ENCODE data around the gene ZNF668. TPM values are rescaled to one million over a fixed set of nuclear protein-coding genes. Genes with fewer than 3 reads are reported as not detected.
"Not testable (repeated sequence)": the region's sequence is repeated elsewhere in the genome, so short reads cannot be mapped to it uniquely, and the experiment has no call there.

The ZNF668 gene
- total RNA-seq, 1 experiment from 2014 or later: 96.0 TPM

DNA sequence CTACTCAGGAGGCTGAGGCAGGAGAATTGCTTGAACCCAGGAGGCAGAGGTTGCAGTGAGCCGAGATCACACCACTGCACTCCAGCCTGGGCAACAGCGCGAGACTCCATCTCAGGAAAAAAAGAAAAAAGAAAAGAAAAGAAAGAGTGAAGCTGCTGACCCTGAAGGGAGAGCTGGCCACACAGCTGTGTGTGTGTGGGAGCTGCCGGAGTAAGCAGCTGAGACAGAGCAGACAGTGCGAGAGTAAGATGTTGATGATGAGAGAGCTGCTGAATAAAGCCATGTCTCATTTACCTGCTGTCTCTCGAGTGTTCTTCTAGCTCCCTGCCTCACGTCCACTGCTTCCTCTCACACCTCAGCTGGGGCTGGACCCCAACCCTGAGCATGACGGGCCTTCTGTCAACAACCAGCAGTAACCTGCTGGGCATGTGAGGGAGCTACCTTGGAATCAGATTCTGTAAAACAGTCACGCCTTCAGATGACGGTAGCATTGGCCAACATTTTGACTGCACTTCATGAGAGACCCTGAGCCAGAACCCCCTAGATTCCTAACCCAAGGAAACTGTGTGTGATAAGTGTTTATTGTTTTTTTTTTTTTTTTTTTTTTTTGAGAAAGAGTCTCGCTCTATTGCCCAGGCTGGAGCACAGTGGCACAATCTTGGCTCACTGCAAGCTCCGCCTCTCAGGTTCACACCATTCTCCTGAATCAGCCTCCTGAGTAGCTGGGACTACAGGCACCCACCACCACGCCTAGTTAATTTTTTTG is 27.0 kb upstream of the ZNF668 start:
- DNase-seq (ENCODE audit: low read depth): not testable (repeated sequence)

DNA sequence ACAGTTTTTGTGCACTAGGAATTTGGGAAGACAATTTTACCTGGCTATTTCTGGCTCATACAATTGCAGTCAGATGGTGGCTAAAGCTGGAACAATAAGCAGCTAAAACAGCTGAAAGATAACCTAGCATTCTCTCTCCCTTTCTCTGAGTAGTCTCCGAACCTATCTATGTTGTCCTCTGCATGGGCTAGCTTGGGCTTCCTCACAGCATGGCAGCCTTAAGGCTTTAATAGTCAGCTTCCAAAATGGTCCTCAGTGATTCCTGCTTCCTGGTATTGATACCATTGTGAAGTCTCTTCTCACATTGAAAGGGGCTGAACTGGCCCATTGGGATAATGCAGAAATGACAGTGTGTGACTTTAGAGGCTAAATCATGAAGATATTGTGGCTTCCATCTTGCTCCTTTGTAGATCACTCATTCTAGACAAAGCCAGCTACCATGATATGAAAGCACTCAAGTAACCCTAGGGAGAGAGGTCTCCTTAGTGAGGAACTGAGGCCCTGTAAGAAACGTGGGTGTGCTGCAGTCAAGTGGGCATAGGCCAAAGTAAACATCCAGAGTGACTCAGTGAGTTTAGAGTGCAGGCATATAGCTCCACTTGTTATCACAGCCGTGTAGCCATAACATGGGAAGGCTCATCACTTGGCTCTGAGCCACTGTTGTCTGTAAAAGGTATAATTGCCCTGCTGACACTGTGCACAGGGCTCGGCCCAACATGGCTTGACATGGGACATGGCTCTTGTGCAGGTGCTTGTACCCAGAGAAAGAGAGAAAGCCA is 26.0 kb upstream of the ZNF668 start:
- peak; percentile 61 for DNase-seq (ENCODE audit: low read depth)

DNA sequence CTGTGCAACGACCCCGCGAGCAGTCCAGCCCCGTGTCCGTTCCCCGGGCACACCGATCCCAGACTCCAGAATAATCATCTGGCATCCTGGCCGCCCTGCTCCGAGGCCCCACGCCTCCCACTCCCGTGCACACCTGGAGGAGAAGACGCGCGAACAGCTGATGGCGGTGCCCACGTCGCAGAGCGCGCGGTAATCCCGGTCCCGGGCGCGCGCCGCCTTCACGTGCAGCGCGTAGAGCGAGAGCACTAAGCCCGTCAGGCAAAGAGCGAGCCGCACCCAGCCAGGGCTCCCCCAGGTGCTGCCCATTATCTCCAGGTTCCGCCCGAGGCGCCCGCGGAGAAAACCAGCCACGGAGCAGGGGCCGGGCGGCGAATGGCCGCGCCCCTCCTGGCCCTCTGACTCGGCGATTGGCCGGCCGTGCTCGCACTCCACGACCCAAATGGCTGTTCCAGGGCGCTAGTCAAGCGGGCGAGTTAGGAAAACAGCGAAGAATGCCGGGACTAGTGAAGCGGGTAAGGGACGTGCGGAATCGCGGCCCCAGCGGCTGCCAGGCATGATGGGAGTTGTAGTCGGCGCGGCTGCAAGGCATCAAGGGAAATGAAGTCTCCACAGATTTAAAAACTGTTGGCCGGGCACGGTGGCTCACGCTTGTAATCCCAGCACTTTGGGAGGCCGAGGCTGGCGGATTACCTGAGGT is 20.5 kb upstream of the ZNF668 start, which contains the start of gene VKORC1:
Gene VKORC1, minus strand, starts transcription at position 374 of the 697 bp plus-strand sequence. Its CDS starts 68 bp downstream, at position 306.
- DNase-seq (ENCODE audit: low read depth): peak; percentile 98

DNA sequence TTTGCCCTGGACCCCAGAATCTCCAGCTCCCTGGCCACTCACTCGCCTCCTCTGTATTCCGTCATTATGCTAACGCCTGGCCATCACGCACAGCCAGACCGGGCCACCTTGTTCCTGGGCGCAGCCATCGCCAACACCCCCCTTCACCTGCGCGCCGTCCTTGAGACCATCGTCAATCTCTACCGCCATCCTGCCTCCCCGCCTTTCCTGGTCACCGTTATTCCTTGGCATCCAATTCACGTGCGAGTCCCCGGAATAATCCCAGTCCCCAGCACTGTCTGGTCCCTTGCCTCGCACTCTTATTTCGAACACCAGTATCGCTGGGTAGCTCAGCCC is 20.0 kb upstream of the ZNF668 start:
- no peak for DNase-seq (ENCODE audit: low read depth)

DNA sequence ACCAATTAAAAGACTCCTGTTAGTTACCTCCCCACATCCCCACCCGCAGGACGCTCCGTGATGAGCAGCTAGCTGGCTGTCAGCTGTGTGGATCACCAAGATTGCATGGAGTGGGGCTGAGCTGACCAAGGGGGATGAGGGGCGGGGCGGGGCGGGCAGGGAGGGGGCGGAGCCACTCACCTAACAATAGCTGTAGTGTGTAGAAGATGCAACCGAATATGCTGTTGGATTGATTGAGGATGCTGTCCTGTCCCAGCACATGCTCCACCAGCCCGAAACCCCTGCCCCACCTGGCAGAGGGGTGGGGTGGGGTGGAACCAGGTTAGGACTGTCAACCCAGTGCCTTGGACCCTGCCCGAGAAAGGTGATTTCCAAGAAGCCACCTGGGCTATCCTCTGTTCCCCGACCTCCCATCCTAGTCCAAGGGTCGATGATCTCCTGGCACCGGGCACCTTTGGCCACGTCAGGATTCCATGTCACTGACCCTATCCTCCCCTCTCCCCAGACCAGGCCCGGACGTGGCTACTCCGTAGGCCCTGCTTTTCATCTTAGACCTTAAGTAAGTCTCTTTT is 19.2 kb upstream of the ZNF668 start:
- DNase-seq (ENCODE audit: low read depth): peak; percentile 82

DNA sequence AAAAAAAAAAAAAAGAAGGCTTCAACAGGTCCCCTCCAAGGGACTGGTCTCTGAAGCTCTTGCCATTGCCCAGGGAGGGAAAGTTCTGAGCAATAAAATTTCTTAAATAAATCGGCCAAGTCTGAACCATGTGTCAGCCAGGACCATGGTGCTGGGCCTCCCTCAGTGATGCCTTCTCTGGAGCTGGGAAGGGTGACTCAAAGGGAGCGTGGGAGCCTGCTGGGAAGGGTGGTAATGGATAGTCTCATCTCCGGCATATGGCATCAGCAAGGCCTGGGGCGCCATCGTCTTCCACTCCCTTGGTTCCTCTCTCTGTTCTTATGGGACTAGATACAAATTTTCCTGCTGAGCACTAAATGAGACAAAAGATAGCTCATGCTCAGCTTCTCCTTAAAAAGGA is 18.3 kb upstream of the ZNF668 start:
- DNase-seq (ENCODE audit: low read depth): peak; percentile 60

DNA sequence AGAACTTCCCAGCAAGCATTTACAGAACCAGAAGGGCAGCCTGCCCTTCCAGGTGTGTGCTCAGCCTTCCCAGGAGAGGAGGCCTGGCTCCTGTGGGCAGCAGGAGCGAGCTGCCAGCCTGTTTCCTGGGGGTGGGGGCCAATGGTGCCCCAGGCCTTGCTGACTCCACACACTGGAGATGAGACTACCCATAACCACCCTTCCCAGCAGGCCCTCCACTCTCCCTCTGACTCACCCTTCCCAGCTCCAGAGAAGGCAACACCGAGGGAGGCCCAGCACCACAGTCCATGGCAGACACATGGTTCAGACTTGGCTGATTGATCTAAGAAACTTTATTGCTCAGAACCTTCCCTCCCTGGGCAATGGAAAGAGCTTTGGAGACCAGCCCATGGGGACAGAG is 16.5 kb upstream of the ZNF668 start:
- DNase-seq (ENCODE audit: low read depth): no peak

DNA sequence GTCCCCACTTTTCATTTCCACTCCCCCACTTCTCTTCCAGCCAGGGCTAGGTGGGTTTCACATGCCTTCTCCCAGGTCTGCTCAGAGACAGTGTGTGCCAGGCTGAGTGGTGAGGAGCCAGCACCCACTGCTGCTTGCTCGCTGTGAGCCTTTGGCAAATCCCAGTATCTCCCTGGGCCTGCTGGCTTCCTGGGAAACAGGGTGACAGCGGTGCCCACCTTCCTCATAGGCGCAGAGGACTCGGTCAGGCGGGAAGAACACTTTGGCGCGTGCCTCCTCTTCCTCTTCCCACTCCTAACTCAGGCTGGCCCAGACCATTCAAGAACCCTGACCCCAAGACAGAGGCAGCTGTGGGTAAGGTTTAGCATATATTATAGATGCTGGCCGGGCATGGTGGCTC is 15.2 kb upstream of the ZNF668 start:
- DNase-seq (ENCODE audit: low read depth): no peak

DNA sequence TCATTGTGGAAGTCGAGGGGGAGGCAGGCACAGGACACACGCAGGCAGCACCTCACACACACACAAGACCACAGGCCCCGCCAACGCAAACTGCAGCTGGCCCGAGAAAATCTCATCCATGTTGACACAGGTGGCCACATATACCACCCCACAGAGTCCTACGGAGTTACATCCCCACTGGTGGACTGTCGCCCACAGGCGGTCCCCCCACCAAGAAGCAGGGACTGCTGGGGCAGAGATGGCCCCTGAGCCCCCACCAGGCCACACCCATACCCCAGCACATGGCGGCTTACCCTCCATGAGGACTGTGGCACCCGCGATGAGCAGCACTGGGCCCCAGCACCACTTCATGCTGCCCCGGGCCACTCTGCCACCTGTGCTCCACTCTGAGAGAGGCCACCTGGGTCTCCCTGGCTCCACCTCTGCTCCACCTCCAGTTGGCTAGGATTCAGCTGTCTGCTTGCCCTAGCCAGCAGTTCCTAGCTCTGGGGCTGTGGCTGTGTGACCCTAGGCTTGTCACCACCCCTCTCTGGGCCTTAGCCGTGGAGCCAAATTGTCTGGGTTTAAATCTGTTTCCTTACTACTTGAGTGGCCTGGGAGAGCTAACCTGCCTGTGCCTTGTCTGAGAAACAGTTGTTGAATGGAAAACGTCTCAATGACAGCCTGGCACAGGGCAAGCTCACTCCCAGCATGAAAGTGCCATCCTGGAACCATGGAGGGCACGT is 14.6 kb upstream of the ZNF668 start, which contains the start of gene PRSS53:
Gene PRSS53, minus strand, starts transcription at position 485 of the 725 bp plus-strand sequence. Its CDS starts 134 bp downstream, at position 351.
- DNase-seq (ENCODE audit: low read depth): no peak

DNA sequence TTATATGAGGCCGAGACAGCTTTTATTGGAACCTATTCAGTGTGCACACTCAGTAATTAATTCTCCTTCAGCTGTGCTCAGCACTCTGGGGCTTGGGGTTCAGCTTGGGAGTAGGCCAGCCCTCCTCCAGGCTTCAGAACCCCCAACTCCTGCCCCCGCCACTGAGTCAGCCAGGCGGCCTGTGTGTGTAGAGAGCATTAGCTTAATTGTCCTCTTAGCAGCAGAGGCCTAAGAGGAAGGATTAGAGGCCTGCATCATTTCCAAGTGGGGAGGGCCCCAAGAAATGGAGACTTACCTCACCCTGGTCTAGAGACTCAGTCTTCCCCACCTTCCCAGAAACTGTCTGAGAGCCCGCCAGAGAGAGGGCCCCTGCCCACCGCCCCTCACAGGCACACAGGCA is 13.9 kb upstream of the ZNF668 start:
- no peak for DNase-seq (ENCODE audit: low read depth)

DNA sequence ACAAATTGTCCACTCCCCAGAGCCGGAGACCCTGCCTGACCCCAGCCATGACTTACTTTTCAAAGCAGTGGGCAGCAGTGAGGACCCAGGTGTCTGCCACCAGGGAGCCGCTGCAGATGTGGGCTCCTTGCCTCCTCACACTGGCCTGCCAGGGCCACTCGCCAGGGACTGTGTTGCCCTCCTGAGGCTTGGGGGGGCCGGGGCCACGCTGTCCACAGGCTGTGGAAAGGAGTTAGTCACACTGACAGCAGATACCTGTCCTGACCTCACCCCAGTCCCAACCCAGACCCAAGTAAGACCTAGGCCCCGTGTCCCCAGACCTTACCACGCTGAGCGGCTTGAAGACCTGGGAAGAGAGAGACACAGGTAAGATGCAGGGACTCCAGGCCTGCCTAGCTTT is 13.4 kb upstream of the ZNF668 start:
- no peak for DNase-seq (ENCODE audit: low read depth)

DNA sequence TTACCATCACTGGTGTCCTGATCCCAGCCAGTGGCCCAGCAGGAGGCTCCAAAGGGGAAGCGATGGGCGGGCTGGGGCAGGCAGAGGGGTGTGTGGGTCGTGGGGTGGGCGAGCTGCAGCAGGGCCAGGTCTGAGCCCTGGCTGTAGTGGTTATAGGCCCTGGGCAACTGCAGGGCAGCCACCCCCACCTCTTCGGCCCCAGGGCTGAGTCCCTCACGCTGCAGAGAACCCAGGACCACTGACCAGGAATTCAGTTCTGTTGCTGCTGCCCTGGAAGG is 12.5 kb upstream of the ZNF668 start:
- no peak for DNase-seq (ENCODE audit: low read depth)

DNA sequence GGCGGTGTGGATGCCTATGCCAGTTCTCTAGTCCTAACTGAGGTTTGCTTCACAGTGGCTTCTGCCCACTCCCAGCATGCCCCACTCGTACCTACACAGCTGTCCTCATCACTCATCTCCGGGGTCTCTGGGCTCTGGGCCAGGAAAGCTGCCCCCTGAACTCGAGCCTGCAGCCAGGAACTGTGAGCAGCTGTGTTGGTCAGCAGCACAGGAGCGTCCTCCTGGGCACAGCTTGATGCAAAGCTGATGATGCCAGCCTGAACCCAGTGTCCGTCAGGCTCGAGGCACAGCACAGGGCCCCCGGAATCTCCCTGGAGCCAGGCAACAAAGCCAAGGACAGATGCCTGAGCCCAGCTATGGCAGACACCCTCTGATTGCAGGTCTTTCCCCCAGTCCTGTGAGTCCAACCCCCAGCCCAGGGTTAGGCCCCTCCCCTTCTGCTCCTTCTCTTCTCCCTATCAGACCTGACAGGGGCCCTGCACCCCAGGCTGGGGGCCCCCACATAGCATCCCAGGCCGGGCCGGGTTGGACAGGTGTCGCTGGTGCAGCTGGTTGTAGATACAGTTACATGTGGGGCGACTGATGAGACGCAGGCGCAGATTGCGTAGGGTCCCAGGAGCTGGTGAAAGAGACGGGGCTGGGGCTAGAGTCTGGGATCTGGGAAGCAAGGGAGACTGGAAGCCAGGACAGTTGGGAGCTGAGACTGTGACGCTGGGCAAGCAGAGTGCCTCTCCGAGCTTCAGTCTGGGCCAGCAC is 12.0 kb upstream of the ZNF668 start:
- peak; percentile 90 for DNase-seq (ENCODE audit: low read depth)

DNA sequence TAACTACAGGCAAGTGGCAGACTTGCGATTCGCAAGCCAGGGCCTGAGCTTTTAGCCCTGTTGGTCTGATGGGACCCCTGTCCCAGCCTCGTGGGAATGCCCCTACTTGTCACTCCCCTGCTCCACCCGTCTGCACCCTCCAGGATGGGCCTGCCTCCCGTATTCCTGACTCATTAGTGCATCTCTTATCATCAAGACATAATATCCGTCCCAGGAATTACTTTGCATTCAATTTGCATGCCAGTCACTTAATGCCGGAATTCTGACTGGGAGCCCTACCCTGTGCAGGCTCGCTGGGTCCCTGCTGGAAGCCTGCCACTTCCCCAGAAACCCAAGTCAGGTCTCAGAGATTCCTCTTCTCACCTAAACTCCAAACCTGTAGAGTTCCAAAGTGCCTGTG is 11.4 kb upstream of the ZNF668 start:
- no peak for DNase-seq (ENCODE audit: low read depth)

DNA sequence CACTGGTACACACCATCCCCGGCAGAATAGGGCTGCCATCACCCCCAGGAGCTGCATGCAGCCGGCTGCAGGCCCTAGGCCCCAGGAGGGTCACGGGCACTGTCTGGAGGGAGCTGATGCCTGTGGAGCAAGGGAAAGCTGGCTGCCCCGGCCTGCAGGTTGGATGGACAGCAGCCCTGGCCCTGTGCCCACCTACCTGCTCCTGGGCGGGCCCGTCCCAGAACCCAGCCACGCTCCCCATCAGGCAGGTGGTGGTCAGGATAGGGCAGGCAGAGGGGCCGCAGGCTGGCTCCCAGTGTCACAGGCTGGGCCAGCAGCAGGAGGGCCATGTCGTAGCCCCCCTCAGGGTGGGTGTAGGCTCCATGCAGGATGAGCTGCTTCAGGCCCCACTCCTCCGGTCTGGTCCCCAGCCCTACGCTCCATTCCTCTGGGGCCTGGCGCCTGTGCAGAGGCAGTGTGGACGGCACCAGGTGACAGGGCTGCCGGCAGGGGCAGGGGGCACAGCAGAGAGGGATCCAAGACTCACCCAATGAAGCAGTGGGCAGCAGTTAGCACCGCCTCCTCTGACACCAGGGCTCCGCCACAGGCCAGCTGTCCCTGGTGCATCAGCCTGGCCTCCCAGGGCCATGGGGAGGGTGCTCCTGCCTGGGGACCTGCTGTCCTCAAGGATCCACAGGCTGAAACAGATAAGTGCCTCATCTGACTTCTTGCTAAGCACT is 10.7 kb upstream of the ZNF668 start:
- DNase-seq (ENCODE audit: low read depth): peak; percentile 70

DNA sequence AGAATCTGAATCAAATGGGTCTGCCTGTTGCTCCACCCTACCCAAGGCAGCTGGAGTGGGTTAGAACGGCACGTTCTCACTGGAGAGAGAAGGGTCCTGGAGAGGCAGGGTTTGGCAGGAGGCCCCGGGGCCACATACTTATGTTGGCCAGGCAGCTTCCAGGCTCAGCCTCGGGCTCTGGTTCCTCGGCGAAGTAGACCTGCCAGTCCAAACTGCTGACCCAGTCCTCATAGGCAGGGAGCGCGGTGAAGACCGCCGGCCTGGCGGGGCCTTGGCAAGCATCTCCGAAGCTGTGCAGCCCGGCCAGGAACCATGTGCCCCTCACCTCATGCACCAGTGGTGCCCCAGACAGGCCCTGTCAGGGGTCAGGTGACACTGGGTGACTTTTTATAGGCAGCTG is 9.9 kb upstream of the ZNF668 start:
- no peak for DNase-seq (ENCODE audit: low read depth)

DNA sequence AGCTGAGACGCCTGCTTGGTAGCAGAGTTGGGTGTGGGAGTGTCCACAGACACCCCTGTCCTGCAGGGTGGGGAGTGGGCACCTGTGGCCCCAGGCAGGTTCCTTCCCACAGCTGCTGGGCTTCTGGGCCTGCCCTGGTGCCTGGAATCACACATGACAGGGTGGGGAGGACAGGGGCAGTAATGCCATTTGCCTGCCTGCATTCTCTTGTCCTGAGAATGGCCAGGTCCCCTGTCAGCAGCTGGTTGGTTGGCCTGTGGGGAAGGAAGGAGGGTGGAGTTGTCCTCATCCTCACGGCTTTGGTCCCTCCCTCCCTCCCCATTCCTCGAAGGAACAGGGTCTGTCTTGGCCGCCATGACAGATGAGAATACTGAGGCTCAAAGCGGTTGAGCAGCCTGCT is 9.5 kb upstream of the ZNF668 start:
- DNase-seq (ENCODE audit: low read depth): no peak

DNA sequence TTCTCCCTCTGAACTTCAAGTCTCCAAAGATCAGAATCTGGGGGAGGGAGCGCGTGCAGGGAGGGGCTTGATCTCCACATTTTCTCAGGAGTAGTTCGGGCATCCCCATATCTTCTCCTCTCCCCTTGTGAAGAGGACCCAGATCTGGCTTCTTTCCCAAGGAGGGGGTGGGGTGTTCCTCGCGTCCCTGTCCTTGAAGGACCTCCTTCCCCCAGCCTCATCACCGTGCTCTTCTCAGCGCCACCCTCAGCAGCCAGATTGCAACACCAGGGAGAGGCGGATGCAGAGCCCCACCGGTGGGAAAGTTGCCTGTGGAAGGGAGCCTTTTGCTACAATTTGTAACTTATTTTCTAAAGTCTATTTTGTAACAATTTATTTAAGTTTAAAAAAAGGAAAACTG is 9.0 kb upstream of the ZNF668 start:
- no peak for DNase-seq (ENCODE audit: low read depth)

DNA sequence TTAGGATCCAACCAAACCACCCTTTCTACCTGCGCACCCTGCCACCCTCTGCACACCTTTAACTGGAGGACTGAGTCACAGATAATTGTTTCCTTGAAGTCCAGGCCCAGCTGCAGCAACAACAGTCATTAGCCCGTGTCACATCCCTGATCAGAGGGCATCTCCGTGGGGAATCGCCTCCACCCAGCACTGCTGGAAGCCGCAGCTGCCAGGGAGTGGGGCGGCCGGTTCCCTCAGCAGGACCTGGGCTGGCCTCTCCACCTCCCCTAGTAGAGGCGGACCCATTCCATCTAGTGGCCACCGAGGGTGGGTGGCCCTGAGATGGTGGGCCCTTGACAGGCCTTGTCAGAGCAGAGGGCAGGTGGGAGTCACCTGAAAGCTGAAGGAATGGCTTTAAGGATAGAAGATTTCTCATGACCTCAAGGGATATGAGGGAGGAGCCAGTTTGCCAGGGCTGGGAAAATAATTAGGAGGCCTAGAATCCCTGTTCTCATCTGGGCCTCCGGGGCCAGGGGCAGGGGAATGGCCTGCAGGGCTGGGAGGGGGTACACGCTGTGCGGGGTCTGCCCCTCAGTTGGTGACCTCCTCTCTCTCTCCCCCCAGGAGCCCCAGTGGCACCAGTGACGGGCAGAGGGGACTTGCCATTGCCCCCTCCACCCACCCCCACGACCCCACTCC is 8.5 kb upstream of the ZNF668 start:
- no peak for DNase-seq (ENCODE audit: low read depth)

Measured in LHCN-M2 (cell line).